Bronchial epithelial cell (primary cell): ENCODE data around the gene RAMP3. TPM values are rescaled to one million over a fixed set of nuclear protein-coding genes. Genes with fewer than 3 reads are reported as not detected.

ENCODE experiments used
- DNase-seq: peaks from one replicate; pipeline ENCODE4 v3.0.0-alpha.2; 2010; ENCODE audit warnings: low read depth
- FAIRE-seq: peaks from 2 replicates; lab custom pipeline; 2011; peaks lifted over from hg19 to GRCh38; lab: Jason Lieb, UNC
- H3K27me3 ChIP-seq: 2 replicates; pipeline ENCODE4 v1.5.1; 2011; ENCODE audit warnings: low read length; ENCODE audit not compliant: control insufficient read depth, insufficient read depth
- H3K36me3 ChIP-seq: 2 replicates; pipeline ENCODE4 v1.5.1; 2011; ENCODE audit warnings: low read length; ENCODE audit not compliant: control insufficient read depth, insufficient read depth
- H3K4me3 ChIP-seq: 2 replicates; pipeline ENCODE4 v1.5.1; 2011; ENCODE audit warnings: mild to moderate bottlenecking, low read depth, low read length, control low read depth
- total RNA-seq: library from RNA; depleted of rRNA; stranded (reverse); fragments of >200 nt; gene quantifications from 2 replicates; pipeline ENCODE4 v1.2.1, GENCODE V29; 2014
- TF ChIP-seq, protein P1 (sequence below): IDR thresholded peaks from 2 replicates; pipeline ENCODE4 v1.5.1; 2011; ENCODE audit warnings: mild to moderate bottlenecking, moderate library complexity, low read length, control low read depth, inconsistent platforms; ENCODE audit not compliant: insufficient read depth, severe bottlenecking

The RAMP3 gene
- total RNA-seq, 1 donor from 2014 or later, result not detected

DNA sequence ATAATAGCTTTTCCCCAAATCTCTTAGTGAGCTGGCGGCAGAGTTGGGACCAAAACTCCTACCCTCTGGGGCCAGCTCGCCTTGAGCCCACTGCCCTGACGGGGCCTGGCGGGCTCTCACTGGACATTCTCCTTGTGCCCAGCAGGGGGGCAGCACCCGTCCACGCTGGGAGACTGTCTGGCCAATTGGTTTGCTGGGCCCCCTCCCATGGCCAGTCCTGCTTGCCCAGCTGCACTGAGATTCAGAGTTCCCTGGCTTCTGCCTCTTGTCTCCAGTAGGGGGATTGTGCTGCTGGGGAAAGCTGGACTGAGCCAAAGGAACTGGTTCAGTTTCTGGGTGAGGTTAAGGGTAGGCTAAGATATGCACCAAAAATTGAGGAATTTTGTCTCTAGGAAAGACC, 59.8 kb downstream of the RAMP3 start:
- DNase-seq (peak; percentile 15), FAIRE-seq (no peak)
- TF ChIP-seq, protein P1, sequence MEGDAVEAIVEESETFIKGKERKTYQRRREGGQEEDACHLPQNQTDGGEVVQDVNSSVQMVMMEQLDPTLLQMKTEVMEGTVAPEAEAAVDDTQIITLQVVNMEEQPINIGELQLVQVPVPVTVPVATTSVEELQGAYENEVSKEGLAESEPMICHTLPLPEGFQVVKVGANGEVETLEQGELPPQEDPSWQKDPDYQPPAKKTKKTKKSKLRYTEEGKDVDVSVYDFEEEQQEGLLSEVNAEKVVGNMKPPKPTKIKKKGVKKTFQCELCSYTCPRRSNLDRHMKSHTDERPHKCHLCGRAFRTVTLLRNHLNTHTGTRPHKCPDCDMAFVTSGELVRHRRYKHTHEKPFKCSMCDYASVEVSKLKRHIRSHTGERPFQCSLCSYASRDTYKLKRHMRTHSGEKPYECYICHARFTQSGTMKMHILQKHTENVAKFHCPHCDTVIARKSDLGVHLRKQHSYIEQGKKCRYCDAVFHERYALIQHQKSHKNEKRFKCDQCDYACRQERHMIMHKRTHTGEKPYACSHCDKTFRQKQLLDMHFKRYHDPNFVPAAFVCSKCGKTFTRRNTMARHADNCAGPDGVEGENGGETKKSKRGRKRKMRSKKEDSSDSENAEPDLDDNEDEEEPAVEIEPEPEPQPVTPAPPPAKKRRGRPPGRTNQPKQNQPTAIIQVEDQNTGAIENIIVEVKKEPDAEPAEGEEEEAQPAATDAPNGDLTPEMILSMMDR, result peak; percentile 51
- Histone ChIP-seq H3K36me3 (no peaks in the 10 kb centered on the region), H3K4me3 (no peak overlapping the region), H3K27me3 (peaks cover 4% of the 10 kb centered on the region)

DNA sequence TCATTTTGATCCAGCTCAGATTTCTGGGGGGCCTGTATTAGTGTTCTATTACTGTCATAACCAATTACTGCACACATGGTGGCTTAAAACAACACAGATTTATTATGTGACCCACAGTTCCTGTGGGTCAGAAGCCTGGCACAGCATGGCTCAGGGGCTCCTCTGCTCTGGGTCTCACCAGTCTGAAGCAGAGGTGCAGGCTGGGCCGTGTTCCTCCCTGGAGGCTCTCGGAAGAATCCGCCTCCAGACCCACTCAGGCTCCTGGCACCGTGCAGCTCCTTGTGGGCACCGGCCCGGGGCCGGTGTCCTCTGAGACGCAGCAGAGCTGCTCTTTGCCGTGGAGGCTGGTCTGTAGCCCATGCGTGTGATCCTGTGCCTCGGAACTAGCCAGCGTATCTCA, 61.5 kb downstream of the RAMP3 start:
- no peak for FAIRE-seq
- DNase-seq, result no peak

DNA sequence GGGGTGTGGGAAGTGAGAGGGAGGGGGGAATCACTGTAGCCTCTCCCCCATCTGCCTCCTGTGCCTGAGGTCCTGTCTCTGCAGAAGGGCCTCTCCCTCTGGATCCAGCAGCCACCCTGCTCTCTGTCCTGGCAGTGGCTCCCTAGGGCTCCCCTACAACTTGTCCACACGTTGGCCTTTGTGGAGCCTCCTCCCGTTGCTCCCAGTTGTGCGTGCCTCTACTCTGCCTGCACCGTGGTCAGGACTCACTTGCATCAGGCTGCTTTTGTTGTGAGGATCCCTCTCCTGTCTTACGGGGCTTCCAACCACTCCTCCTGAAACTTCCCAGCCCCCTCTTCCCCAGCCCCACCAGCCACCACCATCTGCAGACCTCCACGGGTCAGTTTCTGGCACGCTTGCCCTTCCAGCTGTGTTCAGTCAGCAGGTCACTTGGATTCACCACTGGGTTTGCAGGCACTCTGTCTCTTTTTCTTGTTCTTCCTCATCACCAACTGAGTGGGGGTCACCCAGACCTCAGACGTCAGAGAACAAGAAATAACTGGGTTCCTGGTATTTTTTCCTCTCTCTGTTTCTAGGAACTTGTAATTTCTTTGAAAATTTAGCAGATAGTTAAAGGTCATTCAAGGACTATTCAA, 62.3 kb downstream of the RAMP3 start:
- TF ChIP-seq, protein P1, result no peak
- H3K27me3 ChIP-seq, result peaks cover 4% of the 10 kb centered on the region
- FAIRE-seq (no peak), DNase-seq (no peak)
- no peaks in the 10 kb centered on the region for H3K36me3 ChIP-seq
- H3K4me3 ChIP-seq, result no peak overlapping the region

More for the DNA sequence above, 61.5 kb downstream of the RAMP3 start:
- Histone ChIP-seq H3K36me3 (no peaks in the 10 kb centered on the region), H3K27me3 (peaks cover 4% of the 10 kb centered on the region), H3K4me3 (no peak overlapping the region)
- TF ChIP-seq, protein P1, result no peak

DNA sequence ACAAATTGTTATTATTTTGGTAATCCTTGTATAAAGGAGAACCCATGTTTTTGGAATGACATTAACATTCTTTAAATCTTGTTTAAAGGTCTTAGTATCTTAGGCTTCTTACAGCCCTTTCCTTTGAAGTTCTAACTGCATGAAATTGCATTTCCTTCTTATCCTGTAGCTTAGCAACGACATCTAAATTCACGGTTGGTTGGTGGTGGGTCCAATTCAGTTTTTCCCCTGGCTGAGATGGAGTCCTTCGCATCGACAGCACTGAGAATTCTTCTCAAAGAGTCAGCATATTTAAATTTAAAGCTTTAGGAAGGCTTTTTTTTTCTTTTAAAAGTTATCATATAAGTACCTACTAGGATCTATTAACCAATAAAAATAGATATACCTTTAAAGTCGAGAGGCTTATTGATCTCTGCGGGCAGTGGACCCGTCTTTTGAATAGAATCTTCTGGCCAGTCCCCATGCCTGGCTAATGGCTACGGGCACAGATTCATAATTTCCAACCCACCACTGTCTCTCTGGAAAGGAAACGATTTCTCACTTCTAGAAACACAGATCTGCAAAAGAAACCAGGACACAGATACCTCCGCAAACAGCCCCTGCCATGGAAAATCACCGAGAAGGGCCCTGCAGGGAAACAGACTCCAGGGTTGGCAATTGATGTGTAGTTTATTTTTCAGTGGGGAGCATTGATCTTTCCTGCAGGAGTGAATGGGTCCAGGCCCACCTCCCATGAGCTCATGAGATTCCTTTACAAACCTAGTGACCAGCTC, 63.4 kb downstream of the RAMP3 start:
- H3K36me3 ChIP-seq, result no peaks in the 10 kb centered on the region

DNA sequence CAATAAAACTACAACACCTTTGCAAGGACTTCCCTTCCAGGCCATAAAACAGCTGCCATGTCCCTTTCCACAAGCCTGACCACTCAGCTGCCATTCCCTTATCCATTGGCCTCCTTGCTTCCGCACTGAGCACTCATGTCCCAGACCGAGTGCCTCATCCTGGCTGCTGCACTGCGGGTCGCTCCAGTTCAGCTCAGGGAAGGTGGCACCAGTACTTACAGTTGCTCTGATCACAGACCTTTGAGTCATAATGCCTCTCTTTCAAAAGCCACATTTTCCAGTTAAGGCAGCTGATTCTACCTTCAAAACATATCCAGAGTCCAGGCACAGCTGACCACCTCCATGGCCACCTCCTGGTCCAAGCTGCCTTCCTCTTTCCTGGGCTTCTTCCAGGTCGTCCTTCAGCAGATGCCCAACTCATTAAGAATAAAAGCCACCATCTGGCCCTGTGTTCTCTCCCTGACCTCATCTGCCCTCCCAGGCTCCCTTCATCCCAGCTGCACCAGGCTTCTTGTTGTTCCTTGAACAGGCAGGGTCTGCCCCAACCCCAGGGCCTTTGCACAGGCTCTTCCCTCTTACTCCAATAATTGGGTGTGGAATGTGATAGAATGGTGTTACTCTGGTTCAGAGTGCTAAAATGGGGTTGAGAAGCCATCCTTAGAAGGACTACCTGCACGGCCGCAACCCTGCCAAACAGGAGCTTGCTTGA, 64.5 kb downstream of the RAMP3 start:
- TF ChIP-seq, protein P1, result no peak
- FAIRE-seq (no peak), DNase-seq (no peak)
- H3K36me3 ChIP-seq, result no peaks in the 10 kb centered on the region
- no peaks in the 10 kb centered on the region for H3K27me3 ChIP-seq
- no peak overlapping the region for H3K4me3 ChIP-seq

More for the DNA sequence above, 63.4 kb downstream of the RAMP3 start:
- TF ChIP-seq, protein P1, result no peak
- Histone ChIP-seq H3K4me3 (no peak overlapping the region), H3K27me3 (peaks cover 2% of the 10 kb centered on the region)
- no peak for DNase-seq
- no peak for FAIRE-seq
